PC-9 (cell line): ENCODE results near the gene ZNF225. TPM values are rescaled to one million over a fixed set of nuclear protein-coding genes. Genes with fewer than 3 reads are reported as not detected.

ENCODE experiments used
- BruUV-seq: library from RNA; stranded (reverse); fragments of 400-500 nt; replicated peaks from 2 replicates; lab custom pipeline; 2021; lab: Mats Ljungman, UMichigan
- CTCF ChIA-PET: fragments of 300-600 bp; sonication (Branson Sonifier 250); formaldehyde crosslinking; loops from one replicate; lab custom pipeline; 2022; ENCODE audit warnings: antibody characterized with exemption; lab: Charles Lee
- POLR2A ChIA-PET: fragments of 300-600 bp; sonication (Branson Sonifier 250); formaldehyde crosslinking; loops from one replicate; lab custom pipeline; 2022; ENCODE audit warnings: antibody characterized with exemption; ENCODE audit not compliant: unreplicated experiment; lab: Charles Lee
- DNase-seq, 2 experiments: peaks; one replicate each; pipeline versions ENCODE4 v3.0.0 to v3.0.0-alpha.2; 2015 to 2022; ENCODE audit warnings: mixed read lengths in 1 of 2
- H2AFZ ChIP-seq: fragments of 200-600 bp; sonication (generic); 2 replicates; pipeline ENCODE4 v1.8.1; 2017; ENCODE audit warnings: antibody characterized with exemption
- H3F3A ChIP-seq: fragments of 200-600 bp; sonication (generic); 2 replicates; pipeline ENCODE4 v1.8.1; 2017; ENCODE audit warnings: antibody characterized with exemption, mild to moderate bottlenecking, low read depth; ENCODE audit not compliant: insufficient read depth
- H3K27ac ChIP-seq: fragments of 200-600 bp; sonication (generic); 2 replicates; pipeline ENCODE4 v1.6.1; 2016; ENCODE audit warnings: mixed run types
- H3K27me3 ChIP-seq: fragments of 200-600 bp; sonication (generic); 2 replicates; pipeline ENCODE4 v1.6.1; 2016; ENCODE audit warnings: low read depth, mixed run types; ENCODE audit not compliant: insufficient read depth
- H3K36me3 ChIP-seq: fragments of 200-600 bp; sonication (generic); 2 replicates; pipeline ENCODE4 v1.6.1; 2016; ENCODE audit warnings: low read depth, mixed run types
- H3K4me1 ChIP-seq: fragments of 200-600 bp; sonication (generic); replicated peaks from 2 replicates; pipeline ENCODE4 v1.6.1; 2016; ENCODE audit warnings: mixed run types; ENCODE audit not compliant: insufficient read depth
- H3K4me2 ChIP-seq: fragments of 200-600 bp; sonication (generic); 2 replicates; pipeline ENCODE4 v1.6.1; 2017; ENCODE audit warnings: mixed run types
- H3K4me3 ChIP-seq: fragments of 200-600 bp; sonication (generic); 2 replicates; pipeline ENCODE4 v1.6.1; 2016; ENCODE audit warnings: mixed run types
- H3K79me2 ChIP-seq: fragments of 200-600 bp; sonication (generic); 2 replicates; pipeline ENCODE4 v1.6.1; 2017; ENCODE audit warnings: low read depth, mixed run types
- H3K9me2 ChIP-seq: fragments of 200-600 bp; sonication (generic); 2 replicates; pipeline ENCODE4 v1.8.1; 2017; ENCODE audit warnings: mild to moderate bottlenecking; ENCODE audit not compliant: insufficient read depth
- H3K9me3 ChIP-seq: fragments of 200-600 bp; sonication (generic); 2 replicates; pipeline ENCODE4 v1.8.1; 2016; ENCODE audit warnings: low read depth; ENCODE audit not compliant: insufficient read depth
- H4K20me1 ChIP-seq: fragments of 200-600 bp; sonication (generic); 2 replicates; pipeline ENCODE4 v1.8.1; 2017; ENCODE audit not compliant: insufficient read depth
- CTCF ChIP-seq: fragments of 200-600 bp; sonication (generic); conservative IDR thresholded peaks from 2 replicates; pipeline ENCODE4 v1.6.1; 2017; ENCODE audit warnings: mixed run types, antibody characterized with exemption, mild to moderate bottlenecking, moderate library complexity
- EZH2 ChIP-seq: fragments of 200-600 bp; sonication (generic); IDR thresholded peaks from 2 replicates; pipeline ENCODE4 v1.8.0; 2017; ENCODE audit warnings: antibody characterized with exemption, low read depth
- intact Hi-C: fragments of 100-400 bp; cut with micrococcal nuclease; formaldehyde crosslinking; loops from one replicate; pipeline ENCODE4 v1.10.0; 2022; ENCODE audit not compliant: unreplicated experiment
- total RNA-seq: library from RNA; stranded (reverse); gene quantifications from 2 replicates; pipeline ENCODE4 v1.2.3, GENCODE V29; 2021

ZNF225 gene
- total RNA-seq, 1 experiment from 2014 or later = 5.4 TPM

- ChIA-PET POLR2A (no interaction called here), CTCF (no interaction called here)
- H3K36me3 ChIP-seq = peaks cover 10% of the 10 kb centered on the region
- no peaks in the 10 kb centered on the region for H3K9me2 ChIP-seq
- H4K20me1 ChIP-seq = no peaks in the 10 kb centered on the region
- BruUV-seq = TSS peak; percentile 62
- H3K79me2 ChIP-seq = peaks cover 7% of the 10 kb centered on the region; the same call in 1 of the 2 replicates
- no peaks in the 10 kb centered on the region for H3F3A ChIP-seq
- no peaks in the 10 kb centered on the region for H3K27me3 ChIP-seq
- peaks cover 7% of the 10 kb centered on the region; the same call in 1 of the 2 replicates for H3K4me1 ChIP-seq
- H3K9me3 ChIP-seq = peaks cover 37% of the 10 kb centered on the region
- peak within 1 kb of the TSS; percentile 70 for H3K4me3 ChIP-seq
- H2AFZ ChIP-seq = peak within 1 kb of the TSS; percentile 97
- TF ChIP-seq CTCF (no peak), EZH2 (no peak)
- peak; percentile 84 to 88 for DNase-seq
- H3K4me2 ChIP-seq = peak within 1 kb of the TSS; percentile 77
- H3K27ac ChIP-seq = peak within 1 kb of the TSS; percentile 17; the same call in 1 of the 2 replicates
- intact Hi-C loops = loop anchor here (2.0 kb wide), 1 partner anchor 19 kb away; the partner anchor contains the start of gene ZNF223
These were observed 41.2 kb upstream of the ZNF225 start, which contains the start of gene ZNF284 for GRCh38 chr19:44071824-44072542. Gene ZNF284 (plus strand): TSS chr19:44072159. CDS start chr19:44076390, 4,231 bp downstream.

GRCh38 chr19:44072543-44073401, 40.4 kb upstream of the ZNF225 start:
- H3K27ac ChIP-seq = no peak overlapping the region
- CTCF ChIA-PET = no interaction called here
- peak overlapping the region; percentile 77 for H3K4me2 ChIP-seq

More at GRCh38 chr19:44072543-44073401, 40.4 kb upstream of the ZNF225 start:
- intact Hi-C loops = loop anchor here (2.0 kb wide), 1 partner anchor 20 kb away; the partner anchor contains the start of gene ZNF223
- no peaks in the 10 kb centered on the region for H3K27me3 ChIP-seq
- H3K36me3 ChIP-seq = peaks cover 3% of the 10 kb centered on the region; the same call in 1 of the 2 replicates
- TF ChIP-seq EZH2 (no peak), CTCF (no peak)
- peak overlapping the region; percentile 70 for H3K4me3 ChIP-seq
- no TSS peak for BruUV-seq
- H3K79me2 ChIP-seq = peaks cover 7% of the 10 kb centered on the region; the same call in 1 of the 2 replicates
- DNase-seq = no peak
- no peaks in the 10 kb centered on the region for H3F3A ChIP-seq
- H4K20me1 ChIP-seq = no peaks in the 10 kb centered on the region
- POLR2A ChIA-PET = interaction anchor here (0.6 kb wide), 1 partner anchor 23 kb away, joined by 7 read pairs; no protein-coding TSS in a partner anchor
- no peaks in the 10 kb centered on the region for H3K9me2 ChIP-seq
- peaks cover 7% of the 10 kb centered on the region; the same call in 1 of the 2 replicates for H3K4me1 ChIP-seq
- peaks cover 30% of the 10 kb centered on the region for H3K9me3 ChIP-seq
- H2AFZ ChIP-seq = peak overlapping the region; percentile 97
